OCI-LY7 (cell line): ENCODE measurements around the gene ACCSL.

ENCODE experiments used
- CTCF ChIP-seq: fragments of 200-600 bp; sonication (generic); conservative IDR thresholded peaks from 2 replicates; pipeline ENCODE4 v1.5.1; 2014; ENCODE audit warnings: mild to moderate bottlenecking, antibody characterized with exemption, low read length, moderate library complexity, mixed read lengths
- EZH2phosphoT487 ChIP-seq: fragments of 200-600 bp; sonication (generic); IDR thresholded peaks from 2 replicates; pipeline ENCODE4 v1.6.1; 2018; ENCODE audit warnings: low read depth, borderline replicate concordance, mild to moderate bottlenecking, mixed run types, antibody characterized with exemption, low read length, moderate library complexity, mixed read lengths

GRCh38 chr11:44017443-44018126 lies 30.2 kb upstream of the ACCSL start:
- TF ChIP-seq CTCF (no peak), EZH2phosphoT487 (no peak)
